Upper lobe of left lung (tissue), 6 donors: ENCODE measurements around the gene PHF21A. TPM values are rescaled to one million over a fixed set of nuclear protein-coding genes. Genes with fewer than 3 reads are reported as not detected.

Experiments
- ATAC-seq, 2 donors: fragments of 200-7000 bp; cut with Tn5 transposase; one replicate each; pipeline ENCODE4 v1.9.1; 2022; ENCODE audit warnings: mild to moderate bottlenecking in 2 of 2, moderate library complexity in 2 of 2; ENCODE audit not compliant: low FRiP score in 2 of 2
- DNase-seq, 2 donors: peaks; one replicate each; pipeline ENCODE4 v3.0.0-alpha.2; 2019 to 2020
- H3K27ac ChIP-seq, 4 donors: fragments of 200-600 bp; sonication (generic); one replicate each; pipeline ENCODE4 v1.5.1; 2016 to 2019
- H3K27me3 ChIP-seq, 4 donors: fragments of 200-600 bp; sonication (generic); one replicate each; pipeline ENCODE4 v1.5.1; 2017 to 2019
- H3K36me3 ChIP-seq, 4 donors: fragments of 200-600 bp; sonication (generic); one replicate each; pipeline ENCODE4 v1.5.1; 2016 to 2019
- H3K4me1 ChIP-seq, 4 donors: fragments of 200-600 bp; sonication (generic); one replicate each; pipeline ENCODE4 v1.5.1; 2018 to 2019
- H3K4me3 ChIP-seq, 4 donors: fragments of 200-600 bp; sonication (generic); one replicate each; pipeline ENCODE4 v1.5.1; 2017 to 2019; ENCODE audit warnings: mild to moderate bottlenecking in 2 of 4, moderate library complexity in 1 of 4
- H3K9me3 ChIP-seq, 4 donors: fragments of 200-600 bp; sonication (generic); one replicate each; pipeline ENCODE4 v1.5.1; 2018 to 2019
- CTCF ChIP-seq, 6 experiments: fragments of 450-650 bp in 4 of 6; fragments of 200-600 bp in 2 of 6; sonication (generic) in 2 of 6; IDR thresholded peaks; one replicate each; pipeline ENCODE4 v1.5.1; 2016 to 2019; ENCODE audit warnings: antibody characterized with exemption in 6 of 6
- EP300 ChIP-seq, 4 donors: sonication (generic); formaldehyde crosslinking; IDR thresholded peaks; one replicate each; pipeline ENCODE4 v1.5.1; 2017; ENCODE audit warnings: antibody characterized with exemption in 4 of 4, control low read depth in 2 of 4
- POLR2A ChIP-seq, 4 donors: fragments of 450-650 bp; IDR thresholded peaks; one replicate each; pipeline ENCODE4 v1.5.1; 2016 to 2017; ENCODE audit warnings: antibody characterized with exemption in 4 of 4, mild to moderate bottlenecking in 2 of 4
- POLR2AphosphoS5 ChIP-seq, 2 donors: sonication (generic); formaldehyde crosslinking; IDR thresholded peaks; one replicate each; pipeline ENCODE4 v1.5.1; 2017; ENCODE audit warnings: antibody characterized with exemption in 2 of 2
- WGBS, 2 donors: methylation state at CpG; one replicate each; pipeline ENCODE4 v1.1.5; 2017 to 2018; 5-methylcytosine and 5-hydroxymethylcytosine counted together
- total RNA-seq, 6 donors: library from RNA; depleted of rRNA in 4 of 6; stranded (reverse); fragments of >200 nt in 4 of 6; gene quantifications; one replicate each; pipeline versions ENCODE4 v1.1.0 to v1.2.1, GENCODE V29; 2016 to 2021
- donor health status: DM: no; HTN: no; CAD: no; lungs with moderate emphysema.
- donor health status: DM: no; HTN: yes; CAD: no; lungs with severe emphysema.

The PHF21A gene
- total RNA-seq, 6 donors from 2014 or later, result 21.1 to 99.5 (median 52.2) TPM

- H3K27ac ChIP-seq, result no peak overlapping the region
- ATAC-seq (no peak), DNase-seq (no peak)
- no peaks in the 10 kb centered on the region for H3K27me3 ChIP-seq
- WGBS, 2 donors, result 75 to 90% methylated on average over 3 of the region's 3 CpGs
- H3K9me3 ChIP-seq, result no peaks in the 10 kb centered on the region
- TF ChIP-seq POLR2A (IDR thresholded peaks at IDR 0.05) (no peak), POLR2AphosphoS5 (IDR thresholded peaks at IDR 0.05) (no peak), CTCF (IDR thresholded peaks at IDR 0.05) (no peak), EP300 (IDR thresholded peaks at IDR 0.05) (no peak)
- H3K36me3 ChIP-seq, result peaks cover 24 to 93% (median 69%) of the 10 kb centered on the region in 4 donors
- no peak overlapping the region for H3K4me3 ChIP-seq
- H3K4me1 ChIP-seq, result no peaks in the 10 kb centered on the region
These were observed 175.8 kb downstream of the PHF21A start for GRCh38 chr11:45945397-45945999.

DNA sequence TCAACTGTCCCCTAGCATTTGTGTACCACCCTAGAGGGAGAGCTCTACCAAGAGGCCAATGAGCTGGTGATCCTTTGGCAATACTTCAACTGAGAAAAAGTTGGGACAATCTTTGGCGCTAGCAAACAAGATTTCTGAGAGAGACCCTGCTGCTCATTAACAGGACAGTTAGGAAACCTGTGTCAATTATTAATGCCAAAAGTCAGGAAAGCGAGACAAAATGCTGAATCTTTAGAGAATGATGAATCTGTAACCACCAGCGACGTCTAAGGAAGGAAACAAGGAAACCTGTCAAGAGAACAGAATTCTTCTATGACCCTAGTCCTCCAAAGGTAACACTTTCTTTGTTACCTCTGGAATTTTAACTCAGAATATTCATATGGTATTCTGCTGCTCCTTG is 178.9 kb downstream of the PHF21A start:
- ATAC-seq, result no peak
- Histone ChIP-seq H3K27me3 (no peaks in the 10 kb centered on the region), H3K27ac (no peak overlapping the region), H3K4me1 (no peaks in the 10 kb centered on the region), H3K36me3 (peaks cover 25 to 73% (median 52%) of the 10 kb centered on the region in 4 donors), H3K9me3 (no peaks in the 10 kb centered on the region), H3K4me3 (no peak overlapping the region)
- TF ChIP-seq EP300 (IDR thresholded peaks at IDR 0.05) (no peak), CTCF (IDR thresholded peaks at IDR 0.05) (no peak), POLR2AphosphoS5 (IDR thresholded peaks at IDR 0.05) (no peak), POLR2A (IDR thresholded peaks at IDR 0.05) (no peak)
- 91 to 94% methylated on average over 4 of the region's 4 CpGs for WGBS, 2 donors
- no peak for DNase-seq

DNA sequence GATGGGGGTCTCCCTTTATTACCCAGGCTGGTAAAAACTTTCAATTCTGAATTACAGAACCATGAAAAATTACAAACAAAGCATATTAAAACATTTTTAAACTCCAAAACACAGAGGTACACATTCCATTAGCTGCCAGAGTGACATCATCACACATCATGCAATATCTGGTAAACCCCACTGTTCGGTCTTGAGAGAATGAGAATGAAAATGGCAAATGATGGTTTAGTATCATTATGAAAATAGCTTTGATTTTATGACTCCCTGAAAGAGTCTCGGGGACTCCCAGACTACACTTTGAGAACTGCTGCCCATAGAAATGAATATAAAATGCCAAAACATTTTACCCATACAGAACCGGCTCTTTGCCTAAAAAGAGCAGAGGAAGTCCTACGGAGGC is 180.0 kb downstream of the PHF21A start:
- DNase-seq, result no peak

GRCh38 chr11:45939836-45940235 is 181.4 kb downstream of the PHF21A start:
- Histone ChIP-seq H3K4me1 (no peaks in the 10 kb centered on the region), H3K9me3 (no peaks in the 10 kb centered on the region), H3K4me3 (no peak overlapping the region), H3K36me3 (peaks cover 26 to 73% (median 47%) of the 10 kb centered on the region in 4 donors), H3K27ac (no peak overlapping the region), H3K27me3 (no peaks in the 10 kb centered on the region)
- 87 to 97% methylated on average over 2 of the region's 2 CpGs for WGBS, 2 donors
- no peak for ATAC-seq
- no peak for DNase-seq
- TF ChIP-seq POLR2AphosphoS5 (IDR thresholded peaks at IDR 0.05) (no peak), CTCF (IDR thresholded peaks at IDR 0.05) (no peak), POLR2A (IDR thresholded peaks at IDR 0.05) (no peak), EP300 (IDR thresholded peaks at IDR 0.05) (no peak)

More for the DNA sequence above, 180.0 kb downstream of the PHF21A start:
- Histone ChIP-seq H3K36me3 (peaks cover 25 to 73% (median 47%) of the 10 kb centered on the region in 4 donors), H3K4me3 (no peak overlapping the region), H3K9me3 (no peaks in the 10 kb centered on the region), H3K27ac (no peak overlapping the region), H3K4me1 (no peaks in the 10 kb centered on the region), H3K27me3 (no peaks in the 10 kb centered on the region)
- 92 to 95% methylated on average over 4 of the region's 4 CpGs for WGBS, 2 donors
- no peak for ATAC-seq
- TF ChIP-seq CTCF (IDR thresholded peaks at IDR 0.05), result no peak
- TF ChIP-seq POLR2A (IDR thresholded peaks at IDR 0.05), result no peak
- no peak for TF ChIP-seq POLR2AphosphoS5 (IDR thresholded peaks at IDR 0.05)
- TF ChIP-seq EP300 (IDR thresholded peaks at IDR 0.05), result no peak

DNA sequence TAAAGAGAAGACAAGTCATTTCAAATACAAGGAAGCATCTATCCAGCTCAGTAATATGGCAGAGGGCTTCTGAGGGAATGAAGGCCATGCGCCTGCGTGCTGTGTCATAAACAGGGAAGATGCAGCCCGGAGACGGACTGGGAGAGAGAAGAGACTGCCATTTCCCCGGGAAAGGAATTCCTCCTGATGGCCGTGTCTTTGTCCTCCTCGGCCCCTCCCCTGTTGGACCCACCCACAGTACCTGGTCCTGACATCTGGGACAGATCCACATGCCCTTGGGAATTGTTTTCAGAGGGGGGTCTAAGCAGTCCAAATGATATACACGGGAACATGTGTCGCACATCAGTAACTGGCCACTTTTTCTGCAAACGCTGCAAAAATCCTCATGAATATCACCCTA is 183.3 kb downstream of the PHF21A start:
- no peak for TF ChIP-seq POLR2AphosphoS5 (IDR thresholded peaks at IDR 0.05)
- no peak for TF ChIP-seq POLR2A (IDR thresholded peaks at IDR 0.05)
- no peak for TF ChIP-seq EP300 (IDR thresholded peaks at IDR 0.05)
- no peak for TF ChIP-seq CTCF (IDR thresholded peaks at IDR 0.05)
- no peaks in the 10 kb centered on the region for H3K27me3 ChIP-seq
- no peaks in the 10 kb centered on the region for H3K4me1 ChIP-seq
- no peak overlapping the region for H3K4me3 ChIP-seq
- WGBS, 2 donors, result 93 to 94% methylated on average over 10 of the region's 10 CpGs
- no peak for ATAC-seq
- H3K9me3 ChIP-seq, result no peaks in the 10 kb centered on the region
- H3K27ac ChIP-seq, result no peak overlapping the region
- H3K36me3 ChIP-seq, result peaks cover 42 to 75% (median 57%) of the 10 kb centered on the region in 4 donors
- no peak for DNase-seq
